ENCODE results near the gene MTHFR.

The MTHFR gene

DNA sequence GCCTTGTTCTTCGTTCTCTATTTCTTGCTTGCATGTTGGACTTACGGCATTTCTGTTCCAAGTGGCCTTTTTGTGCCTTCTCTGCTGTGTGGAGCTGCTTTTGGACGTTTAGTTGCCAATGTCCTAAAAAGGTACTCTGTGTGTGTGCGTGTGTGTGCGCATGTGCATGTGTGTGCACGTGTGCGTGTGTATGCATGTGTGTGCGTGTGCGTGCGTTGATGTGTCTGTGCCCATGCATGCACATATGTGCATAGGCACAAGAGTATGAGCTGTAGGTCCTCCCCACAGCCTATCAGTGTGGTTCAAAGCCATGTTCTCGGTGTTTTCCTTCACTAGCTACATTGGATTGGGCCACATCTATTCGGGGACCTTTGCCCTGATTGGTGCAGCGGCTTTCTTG, 28.1 kb upstream of the MTHFR start:
- Histone ChIP-seq H3K4me3 (no peak overlapping the region), H3K9ac (no peak overlapping the region), H3K36me3 (peaks cover 99% of the 10 kb centered on the region), H4K20me1 (peaks cover 11% of the 10 kb centered on the region; the same call in 1 of the 2 replicates), H3K27me3 (no peaks in the 10 kb centered on the region), H3K4me2 (no peak overlapping the region), H3K27ac (no peak overlapping the region), H3K9me3 (no peaks in the 10 kb centered on the region), H3K4me1 (no peaks in the 10 kb centered on the region)
- TF ChIP-seq Cebpa-rat (IDR thresholded peaks at IDR 0.05): no peak

DNA sequence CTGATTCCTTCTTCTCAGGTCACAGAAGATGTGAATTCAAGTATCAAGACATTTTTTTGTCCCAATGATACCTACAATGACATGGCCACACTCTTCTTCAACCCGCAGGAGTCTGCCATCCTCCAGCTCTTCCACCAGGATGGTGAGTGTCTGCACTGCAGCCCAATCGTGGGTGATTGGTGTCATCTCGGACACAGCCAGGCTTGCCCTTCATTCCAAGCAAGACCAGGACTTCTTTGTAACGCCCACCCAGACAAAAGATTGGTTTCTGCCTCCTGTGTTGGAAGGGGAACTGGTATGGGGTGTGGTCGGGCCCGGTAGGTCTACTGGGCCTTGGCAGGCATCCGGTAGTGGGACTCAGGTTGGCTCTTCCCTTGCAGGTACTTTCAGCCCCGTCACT, 27.7 kb upstream of the MTHFR start:
- Histone ChIP-seq H3K4me2 (no peak overlapping the region), H3K4me3 (no peak overlapping the region), H3K27ac (no peak overlapping the region), H3K9ac (no peak overlapping the region), H3K27me3 (no peaks in the 10 kb centered on the region), H3K4me1 (no peaks in the 10 kb centered on the region), H3K9me3 (no peaks in the 10 kb centered on the region), H4K20me1 (peaks cover 11% of the 10 kb centered on the region; the same call in 1 of the 2 replicates), H3K36me3 (peaks cover 99% of the 10 kb centered on the region)
- TF ChIP-seq Cebpa-rat (IDR thresholded peaks at IDR 0.05): no peak

DNA sequence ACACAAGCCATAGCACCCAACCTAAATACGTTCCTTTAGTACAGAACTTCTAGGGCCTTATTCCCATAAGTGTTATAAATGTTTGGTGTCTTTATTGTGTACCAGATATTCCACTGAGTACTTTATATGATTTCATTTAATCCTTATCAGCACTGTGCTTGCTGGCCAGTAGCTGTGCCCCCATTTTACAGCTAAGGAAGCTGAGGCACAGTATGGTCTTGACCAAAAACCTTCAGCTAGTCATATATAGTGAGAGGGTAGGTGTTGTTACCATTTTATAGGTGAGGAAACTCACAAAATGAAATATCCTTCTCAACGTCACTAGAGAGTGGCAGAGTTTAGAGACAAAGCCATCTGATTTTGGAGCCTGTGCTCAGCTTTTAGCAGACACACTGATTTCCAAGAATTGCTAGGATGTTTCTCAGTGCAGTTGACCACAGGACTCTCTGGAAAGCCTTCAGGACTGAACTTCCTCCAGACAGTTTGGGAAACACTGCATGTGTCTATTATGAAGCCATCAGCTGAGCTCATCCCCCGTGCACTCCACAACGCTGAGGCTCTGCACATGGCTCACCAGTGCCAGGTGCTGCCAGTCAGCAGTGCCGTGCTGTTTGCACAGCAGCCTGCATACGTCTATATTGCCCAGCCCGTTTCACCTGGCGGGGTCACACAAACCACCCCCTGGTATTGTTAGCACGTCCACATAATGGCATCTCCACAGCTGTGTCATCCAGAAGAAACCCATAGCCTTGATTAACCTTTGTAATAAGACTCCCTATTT, 26.4 kb upstream of the MTHFR start:
- H3K4me1 ChIP-seq: no peaks in the 10 kb centered on the region
- peaks cover 99% of the 10 kb centered on the region for H3K36me3 ChIP-seq
- TF ChIP-seq Cebpa-rat (IDR thresholded peaks at IDR 0.05): no peak
- no peaks in the 10 kb centered on the region for H3K27me3 ChIP-seq
- no peaks in the 10 kb centered on the region for H3K9me3 ChIP-seq
- no peak overlapping the region for H3K4me3 ChIP-seq
- no peak overlapping the region for H3K9ac ChIP-seq
- H4K20me1 ChIP-seq: 0 out of 2 replicates have a peak, but pooled peaks cover 7% of the 10 kb centered on the region
- H3K4me2 ChIP-seq: no peak overlapping the region
- no peak overlapping the region for H3K27ac ChIP-seq

DNA sequence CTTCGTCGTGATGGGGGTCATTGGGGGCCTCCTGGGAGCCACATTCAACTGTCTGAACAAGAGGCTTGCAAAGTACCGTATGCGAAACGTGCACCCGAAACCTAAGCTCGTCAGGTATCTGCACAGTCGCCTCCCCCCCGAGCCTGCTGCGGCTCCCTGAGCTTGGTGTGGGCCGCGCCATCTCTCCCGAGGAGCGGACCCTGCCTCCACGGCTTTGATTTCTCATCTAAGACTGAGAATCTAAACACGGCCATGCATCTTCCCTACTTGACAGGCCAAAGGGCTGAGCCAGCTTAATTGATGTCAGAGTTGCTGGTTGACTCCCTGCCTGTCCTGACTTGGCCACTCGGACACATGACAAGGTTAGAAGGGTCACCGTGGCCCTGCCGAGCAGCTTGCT, 22.7 kb upstream of the MTHFR start:
- H3K27me3 ChIP-seq: no peaks in the 10 kb centered on the region
- TF ChIP-seq Cebpa-rat (IDR thresholded peaks at IDR 0.05): no peak
- H3K4me1 ChIP-seq: no peaks in the 10 kb centered on the region
- no peak overlapping the region for H3K27ac ChIP-seq
- H3K4me2 ChIP-seq: no peak overlapping the region
- 0 out of 2 replicates have a peak, but pooled peaks cover 7% of the 10 kb centered on the region for H4K20me1 ChIP-seq
- peaks cover 99% of the 10 kb centered on the region for H3K36me3 ChIP-seq
- H3K9ac ChIP-seq: no peak overlapping the region
- H3K4me3 ChIP-seq: no peak overlapping the region
- H3K9me3 ChIP-seq: no peaks in the 10 kb centered on the region

DNA sequence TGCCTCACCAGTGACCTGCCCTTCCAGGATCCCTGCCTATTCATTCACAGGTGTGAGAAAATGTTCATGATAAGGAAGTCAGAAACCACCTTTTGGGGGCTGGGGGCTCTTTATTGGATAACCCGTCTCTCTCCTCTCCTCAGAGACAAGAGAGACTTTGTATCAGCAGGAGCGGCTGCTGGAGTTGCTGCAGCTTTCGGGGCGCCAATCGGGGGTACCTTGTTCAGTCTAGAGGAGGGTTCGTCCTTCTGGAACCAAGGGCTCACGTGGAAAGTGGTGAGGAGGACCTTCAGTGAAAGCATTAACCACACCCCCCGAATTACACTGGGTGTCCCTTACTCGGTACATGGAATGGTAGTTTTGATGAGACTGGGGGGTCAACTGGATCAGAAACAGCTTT, 21.2 kb upstream of the MTHFR start:
- Histone ChIP-seq H3K36me3 (peaks cover 98% of the 10 kb centered on the region), H3K27ac (no peak overlapping the region)
- TF ChIP-seq Cebpa-rat (IDR thresholded peaks at IDR 0.05): no peak

DNA sequence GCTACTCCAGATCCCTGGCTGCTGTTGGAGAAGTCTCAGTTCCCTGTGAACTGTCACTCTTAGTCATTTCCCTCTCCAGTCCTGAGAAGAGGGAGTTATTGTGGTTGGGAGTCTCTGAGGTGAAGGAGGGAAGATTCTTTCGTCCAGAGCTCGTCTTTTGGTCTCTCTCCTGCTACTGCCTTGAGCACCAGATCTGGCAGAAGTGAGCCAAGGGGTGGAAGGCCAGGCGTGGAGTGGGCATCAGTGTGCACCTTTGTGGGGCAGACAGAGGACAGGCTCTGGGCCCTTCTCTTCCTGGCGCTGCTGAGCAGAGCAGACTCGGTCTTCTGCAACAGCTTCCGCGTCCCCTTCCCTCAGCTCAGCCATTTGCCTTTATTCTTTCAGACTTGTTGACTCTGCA, 19.4 kb upstream of the MTHFR start:
- Histone ChIP-seq H3K4me1 (peaks cover 19% of the 10 kb centered on the region), H3K4me2 (no peak overlapping the region), H3K27me3 (no peaks in the 10 kb centered on the region), H3K27ac (no peak overlapping the region), H3K9ac (no peak overlapping the region), H3K36me3 (peaks cover 93% of the 10 kb centered on the region), H3K4me3 (no peak overlapping the region), H3K9me3 (no peaks in the 10 kb centered on the region), H4K20me1 (0 out of 2 replicates have a peak, but pooled peaks cover 7% of the 10 kb centered on the region)
- no peak for TF ChIP-seq Cebpa-rat (IDR thresholded peaks at IDR 0.05)

More for the DNA sequence above, 21.2 kb upstream of the MTHFR start:
- no peak overlapping the region for H3K9ac ChIP-seq
- 0 out of 2 replicates have a peak, but pooled peaks cover 7% of the 10 kb centered on the region for H4K20me1 ChIP-seq
- H3K4me3 ChIP-seq: no peak overlapping the region
- peaks cover 5% of the 10 kb centered on the region for H3K4me1 ChIP-seq
- no peaks in the 10 kb centered on the region for H3K9me3 ChIP-seq
- H3K4me2 ChIP-seq: no peak overlapping the region
- no peaks in the 10 kb centered on the region for H3K27me3 ChIP-seq

DNA sequence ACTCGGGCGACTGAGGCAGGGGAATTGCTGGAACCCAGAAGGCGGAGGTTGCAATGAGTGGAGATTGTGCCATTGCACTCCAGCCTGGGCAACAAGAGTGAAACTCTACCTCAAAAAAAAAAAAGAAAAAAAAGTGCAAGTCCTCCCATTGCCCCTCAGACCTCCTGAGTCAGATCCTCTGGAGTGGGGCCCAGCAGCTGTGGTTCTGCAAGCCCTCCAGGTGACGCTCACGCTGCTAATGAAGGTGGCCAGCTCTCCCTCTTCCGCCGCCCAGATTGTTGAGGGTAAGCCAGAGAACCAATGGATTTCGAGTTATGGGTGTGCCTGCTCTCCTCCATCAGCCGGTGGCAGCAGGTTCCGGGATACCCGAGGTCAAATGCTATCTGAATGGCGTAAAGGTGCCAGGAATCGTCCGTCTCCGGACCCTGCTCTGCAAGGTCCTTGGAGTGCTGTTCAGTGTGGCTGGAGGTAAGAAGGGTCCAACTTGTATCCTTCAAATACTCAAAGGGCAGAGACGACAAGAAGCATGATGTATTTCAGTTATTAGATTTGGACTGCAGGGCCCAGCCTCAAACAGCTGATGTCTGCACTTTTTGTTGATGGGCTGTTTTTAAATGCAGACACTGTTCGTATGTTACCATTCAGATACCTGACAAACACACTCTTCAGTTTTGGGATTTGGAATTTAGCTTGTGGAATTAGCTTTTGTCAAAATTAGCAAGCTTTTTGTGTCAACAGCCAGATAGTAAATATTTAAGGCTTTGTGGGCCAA, 17.8 kb upstream of the MTHFR start:
- peaks cover 93% of the 10 kb centered on the region for H3K36me3 ChIP-seq
- no peak overlapping the region for H3K4me3 ChIP-seq
- no peak for TF ChIP-seq Cebpa-rat (IDR thresholded peaks at IDR 0.05)
- no peaks in the 10 kb centered on the region for H3K9me3 ChIP-seq
- H3K4me2 ChIP-seq: no peak overlapping the region
- no peaks in the 10 kb centered on the region for H3K27me3 ChIP-seq
- peaks cover 19% of the 10 kb centered on the region for H3K4me1 ChIP-seq
- no peak overlapping the region for H3K27ac ChIP-seq
- H4K20me1 ChIP-seq: 0 out of 2 replicates have a peak, but pooled peaks cover 7% of the 10 kb centered on the region
- no peak overlapping the region for H3K9ac ChIP-seq

DNA sequence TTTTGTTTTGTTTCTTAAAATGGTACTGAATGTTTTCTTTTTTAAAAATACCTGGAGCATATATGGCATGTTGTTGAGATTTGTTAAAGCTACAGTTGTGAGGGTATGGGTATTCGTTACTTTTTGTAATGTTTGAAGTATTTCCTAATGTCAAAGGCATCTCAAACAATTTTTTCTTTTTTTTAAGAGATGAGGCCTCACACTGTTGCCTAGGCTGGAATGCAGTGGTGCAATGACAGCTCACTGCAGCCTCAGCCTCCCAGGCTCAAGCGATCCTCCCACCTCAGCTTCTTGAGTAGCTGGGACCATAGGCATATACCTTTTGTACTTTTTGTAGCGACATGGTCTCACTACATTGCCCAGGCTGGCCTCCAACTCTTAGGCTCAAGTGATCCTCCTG, 16.3 kb upstream of the MTHFR start:
- Histone ChIP-seq H3K36me3 (peaks cover 93% of the 10 kb centered on the region), H3K4me2 (peak overlapping the region; percentile 4; the same call in 1 of the 2 replicates)

DNA sequence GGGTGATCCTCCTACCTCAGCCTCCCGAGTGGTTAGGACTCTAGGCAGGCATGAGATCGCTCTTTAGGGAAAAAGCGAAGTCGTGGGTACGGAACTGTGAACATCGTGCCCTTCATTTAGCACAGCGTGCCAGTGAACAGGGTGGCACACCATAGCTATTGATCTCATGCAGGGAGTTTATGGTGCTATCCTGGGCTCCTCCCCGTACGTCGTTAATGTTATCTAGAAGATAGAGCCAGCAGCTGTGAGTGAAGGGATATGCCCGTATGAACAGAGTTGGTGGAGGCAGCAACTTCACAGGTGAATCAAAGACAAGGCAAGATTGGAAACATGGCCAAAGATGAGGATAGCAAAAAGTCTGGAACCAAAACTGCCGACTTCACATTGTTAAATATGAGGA, 11.4 kb upstream of the MTHFR start:
- peaks cover 73% of the 10 kb centered on the region for H3K36me3 ChIP-seq

More for the DNA sequence above, 16.3 kb upstream of the MTHFR start:
- H3K27me3 ChIP-seq: no peaks in the 10 kb centered on the region
- TF ChIP-seq Cebpa-rat (IDR thresholded peaks at IDR 0.05): no peak
- no peaks in the 10 kb centered on the region for H3K9me3 ChIP-seq
- no peak overlapping the region for H3K27ac ChIP-seq
- peaks cover 19% of the 10 kb centered on the region for H3K4me1 ChIP-seq
- no peak overlapping the region for H3K9ac ChIP-seq
- H4K20me1 ChIP-seq: no peaks in the 10 kb centered on the region
- H3K4me3 ChIP-seq: no peak overlapping the region

DNA sequence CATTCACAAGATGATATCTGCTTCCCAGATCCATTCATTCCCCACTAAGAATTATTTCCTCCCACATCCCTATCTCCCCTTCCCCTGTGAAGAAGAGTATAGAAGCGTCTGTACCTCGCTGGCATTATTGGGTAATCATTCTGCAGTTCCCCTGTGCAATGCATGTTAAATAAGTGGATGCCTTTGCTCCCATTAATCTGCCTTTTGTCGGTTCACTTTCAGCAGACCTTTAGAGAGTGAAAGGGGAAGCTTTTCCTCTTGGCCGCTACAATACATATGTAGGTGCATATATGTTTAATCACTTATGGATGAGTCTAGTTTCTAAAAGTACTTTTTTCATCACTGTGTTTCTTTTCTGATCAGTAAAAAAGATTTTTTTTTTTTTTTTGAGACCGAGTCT, 7.3 kb upstream of the MTHFR start:
- no peaks in the 10 kb centered on the region for H3K27me3 ChIP-seq
- no peak for TF ChIP-seq Cebpa-rat (IDR thresholded peaks at IDR 0.05)
- no peaks in the 10 kb centered on the region for H3K9me3 ChIP-seq
- H3K4me1 ChIP-seq: peaks cover 47% of the 10 kb centered on the region
- no peak overlapping the region for H3K4me3 ChIP-seq
- no peaks in the 10 kb centered on the region for H4K20me1 ChIP-seq
- no peak overlapping the region for H3K27ac ChIP-seq
- peaks cover 68% of the 10 kb centered on the region for H3K36me3 ChIP-seq
- H3K9ac ChIP-seq: no peak overlapping the region
- no peak overlapping the region for H3K4me2 ChIP-seq

More for the DNA sequence above, 11.4 kb upstream of the MTHFR start:
- H3K9ac ChIP-seq: no peak overlapping the region
- H3K4me2 ChIP-seq: no peak overlapping the region
- TF ChIP-seq Cebpa-rat (IDR thresholded peaks at IDR 0.05): no peak
- H3K27ac ChIP-seq: no peak overlapping the region
- H3K4me3 ChIP-seq: no peak overlapping the region
- H4K20me1 ChIP-seq: no peaks in the 10 kb centered on the region
- H3K27me3 ChIP-seq: no peaks in the 10 kb centered on the region
- no peaks in the 10 kb centered on the region for H3K9me3 ChIP-seq
- H3K4me1 ChIP-seq: peaks cover 48% of the 10 kb centered on the region

Measured in BLaER1 (cell line).